NCI-H69 (cell line): ENCODE data around the gene PGP.
"Not testable (repeated sequence)": the region's sequence is repeated elsewhere in the genome, so short reads cannot be mapped to it uniquely, and the experiment has no call there.

Experiments
- DNase-seq: peaks from one replicate; lab custom pipeline; 2025; lab: John Stamatoyannopoulos, UW

PGP gene

GRCh38 chr16:2223221-2223941, 8.7 kb upstream of the PGP start, which contains the start of gene E4F1:
Gene E4F1 (plus strand): TSS chr16:2223591. CDS start chr16:2223614, 23 bp downstream.
- DNase-seq = peak; percentile 100

GRCh38 chr16:2216330-2216729, 1.7 kb upstream of the PGP start:
- DNase-seq = no peak

GRCh38 chr16:2213817-2214718, 572 bp downstream of the PGP start:
- DNase-seq = peak; percentile 64

GRCh38 chr16:2212362-2213324, 2.0 kb downstream of the PGP start:
- peak; percentile 28 for DNase-seq

GRCh38 chr16:2211923-2212347, 2.7 kb downstream of the PGP start:
- no peak for DNase-seq

- no peak for DNase-seq
Measured at GRCh38 chr16:2210386-2211365, 4.0 kb downstream of the PGP start, which contains the start of gene BRICD5. Gene BRICD5 (minus strand): TSS chr16:2210863. CDS start chr16:2210833, 30 bp downstream.

- DNase-seq = no peak
Measured at GRCh38 chr16:2210009-2210332, 4.7 kb downstream of the PGP start.

GRCh38 chr16:2209258-2210008, 5.2 kb downstream of the PGP start:
- DNase-seq = no peak

- DNase-seq = no peak
Measured at GRCh38 chr16:2208772-2209171, 5.9 kb downstream of the PGP start.

- peak; percentile 43 for DNase-seq
Measured at GRCh38 chr16:2208308-2208707, 6.3 kb downstream of the PGP start.

GRCh38 chr16:2207872-2208271, 6.8 kb downstream of the PGP start:
- DNase-seq = no peak

- DNase-seq = no peak
Measured at GRCh38 chr16:2206780-2207433, 7.7 kb downstream of the PGP start.

- DNase-seq = peak; percentile 39
Measured at GRCh38 chr16:2206420-2206779, 8.2 kb downstream of the PGP start.

- DNase-seq = no peak
Measured at GRCh38 chr16:2205967-2206313, 8.7 kb downstream of the PGP start.

GRCh38 chr16:2205104-2205966, 9.3 kb downstream of the PGP start, which contains the start of gene MLST8:
Gene MLST8 (plus strand): TSS chr16:2205454. CDS start chr16:2206086, 632 bp downstream.
- peak; percentile 93 for DNase-seq

- DNase-seq = no peak
Measured at GRCh38 chr16:2204416-2205103, 10.1 kb downstream of the PGP start.

- not testable (repeated sequence) for DNase-seq
Measured at GRCh38 chr16:2203119-2203688, 11.4 kb downstream of the PGP start.
